GM23338 (cell line): ENCODE results near the gene TCP11. TPM values are rescaled to one million over a fixed set of nuclear protein-coding genes. Genes with fewer than 3 reads are reported as not detected.

ENCODE experiments used
- ATAC-seq: fragments of 200-7000 bp; cut with Tn5 transposase; 3 replicates; pipeline ENCODE4 v1.9.1; 2020
- DNase-seq: peaks from one replicate; pipeline ENCODE4 v3.0.0-alpha.2; 2015; ENCODE audit warnings: low spot score
- H2AFZ ChIP-seq: fragments of 200-600 bp; sonication (generic); 2 replicates; pipeline ENCODE4 v1.8.0; 2016; ENCODE audit warnings: antibody characterized with exemption, mild to moderate bottlenecking, moderate library complexity
- H3F3A ChIP-seq: fragments of 200-600 bp; sonication (generic); replicated peaks from 2 replicates; pipeline ENCODE4 v1.8.0; 2017; ENCODE audit warnings: antibody characterized with exemption, mixed run types, low read depth
- H3K27ac ChIP-seq: fragments of 200-600 bp; sonication (generic); 2 replicates; pipeline ENCODE4 v1.6.1; 2016; ENCODE audit warnings: low read depth
- H3K27me3 ChIP-seq: fragments of 200-600 bp; sonication (generic); 2 replicates; pipeline ENCODE4 v1.8.0; 2016; ENCODE audit warnings: mild to moderate bottlenecking, mixed run types, moderate library complexity; ENCODE audit not compliant: insufficient read depth
- H3K36me3 ChIP-seq: fragments of 200-600 bp; sonication (generic); 2 replicates; pipeline ENCODE4 v1.8.0; 2016; ENCODE audit warnings: mild to moderate bottlenecking; ENCODE audit not compliant: insufficient read depth
- H3K4me1 ChIP-seq: fragments of 200-600 bp; sonication (generic); 2 replicates; pipeline ENCODE4 v1.8.0; 2016; ENCODE audit warnings: mild to moderate bottlenecking, moderate library complexity; ENCODE audit not compliant: insufficient read depth
- H3K4me2 ChIP-seq: fragments of 200-600 bp; sonication (generic); 2 replicates; pipeline ENCODE4 v1.7.1; 2017; ENCODE audit warnings: mixed run types
- H3K4me3 ChIP-seq: fragments of 200-600 bp; sonication (generic); 2 replicates; pipeline ENCODE4 v1.6.1; 2016; ENCODE audit warnings: mixed run types
- H3K79me2 ChIP-seq: fragments of 200-600 bp; sonication (generic); replicated peaks from 2 replicates; pipeline ENCODE4 v1.8.0; 2017; ENCODE audit warnings: mild to moderate bottlenecking; ENCODE audit not compliant: insufficient read depth
- H3K9me2 ChIP-seq: fragments of 200-600 bp; sonication (generic); 2 replicates; pipeline ENCODE4 v1.8.0; 2017; ENCODE audit not compliant: insufficient read depth
- H4K20me1 ChIP-seq: fragments of 200-600 bp; sonication (generic); replicated peaks from 2 replicates; pipeline ENCODE4 v1.8.0; 2017; ENCODE audit warnings: mild to moderate bottlenecking; ENCODE audit not compliant: insufficient read depth
- H3K27ac Mint-ChIP-seq: 2 replicates; pipeline ENCODE4 v1.8.0; 2020; ENCODE audit warnings: inconsistent platforms, mild to moderate bottlenecking, moderate library complexity, mixed read lengths
- H3K27me3 Mint-ChIP-seq: 3 replicates; pipeline ENCODE4 v1.8.0; 2022; ENCODE audit warnings: low read depth, mild to moderate bottlenecking, moderate library complexity, mixed read lengths, inconsistent platforms; ENCODE audit not compliant: insufficient read depth, poor library complexity
- H3K36me3 Mint-ChIP-seq: 3 replicates; pipeline ENCODE4 v1.8.0; 2021; ENCODE audit warnings: low read depth, mild to moderate bottlenecking, inconsistent platforms, moderate library complexity, mixed read lengths
- H3K4me1 Mint-ChIP-seq: 3 replicates; pipeline ENCODE4 v1.8.0; 2020; ENCODE audit warnings: mild to moderate bottlenecking, inconsistent platforms, mixed read lengths
- H3K4me3 Mint-ChIP-seq: 3 replicates; pipeline ENCODE4 v1.8.0; 2021; ENCODE audit warnings: moderate library complexity, mild to moderate bottlenecking, inconsistent platforms, mixed read lengths
- H3K9me3 Mint-ChIP-seq: 3 replicates; pipeline ENCODE4 v1.8.0; 2020; ENCODE audit warnings: moderate library complexity, mild to moderate bottlenecking, inconsistent platforms, mixed read lengths
- CREB1 ChIP-seq: fragments of 250-450 bp; sonication (Bioruptor Pico); IDR thresholded peaks from 2 replicates; pipeline ENCODE4 v1.5.0; 2020; ENCODE audit warnings: low read depth, mild to moderate bottlenecking, moderate library complexity
- CTCF ChIP-seq, 2 experiments: fragments of 200-600 bp in 1 of 2; sonication (generic) in 1 of 2; conservative IDR thresholded peaks; 2 replicates each; pipeline versions ENCODE4 v1.5.1 to v1.6.1; 2016 to 2017; ENCODE audit warnings: antibody characterized with exemption in 2 of 2, low read depth in 2 of 2, mild to moderate bottlenecking in 2 of 2, moderate library complexity in 1 of 2
- ETS1 ChIP-seq: IDR thresholded peaks from 2 replicates; pipeline ENCODE4 v1.6.1; 2016; ENCODE audit warnings: antibody characterized with exemption
- EZH2 ChIP-seq: fragments of 200-600 bp; sonication (generic); IDR thresholded peaks from one replicate; pipeline ENCODE4 v1.8.0; 2017; ENCODE audit warnings: antibody characterized with exemption, mild to moderate bottlenecking, low read depth; ENCODE audit not compliant: unreplicated experiment
- EZH2phosphoT487 ChIP-seq: fragments of 200-600 bp; sonication (generic); IDR thresholded peaks from one replicate; pipeline ENCODE4 v1.8.1; 2018; ENCODE audit warnings: antibody characterized with exemption; ENCODE audit not compliant: unreplicated experiment
- JUNB ChIP-seq: IDR thresholded peaks from one replicate; pipeline ENCODE4 v1.6.1; 2016; ENCODE audit warnings: antibody characterized with exemption; ENCODE audit not compliant: unreplicated experiment
- NANOG ChIP-seq: IDR thresholded peaks from 2 replicates; pipeline ENCODE4 v1.6.1; 2016; ENCODE audit warnings: antibody characterized with exemption, borderline replicate concordance
- POLR2AphosphoS5 ChIP-seq: IDR thresholded peaks from 2 replicates; pipeline ENCODE4 v1.6.1; 2016; ENCODE audit warnings: antibody characterized with exemption, low read depth
- STAT1 ChIP-seq: IDR thresholded peaks from one replicate; pipeline ENCODE4 v1.6.1; 2016; ENCODE audit warnings: antibody characterized with exemption; ENCODE audit not compliant: unreplicated experiment
- ZNF114 ChIP-seq: fragments of 250-450 bp; sonication (Bioruptor Pico); IDR thresholded peaks from 2 replicates; pipeline ENCODE4 v1.5.0; 2020; ENCODE audit warnings: mild to moderate bottlenecking, moderate library complexity
- ZNF331 ChIP-seq: fragments of 250-450 bp; sonication (Bioruptor Pico); IDR thresholded peaks from 2 replicates; pipeline ENCODE4 v1.5.0; 2020; ENCODE audit warnings: low read depth, mild to moderate bottlenecking, moderate library complexity
- ZNF462 ChIP-seq: fragments of 250-450 bp; sonication (Bioruptor Pico); IDR thresholded peaks from 2 replicates; pipeline ENCODE4 v1.5.0; 2020; ENCODE audit warnings: mild to moderate bottlenecking, moderate library complexity
- polyA plus RNA-seq: library from polyadenylated mRNA; unstranded; fragments of >200 nt; fragmentation: Nextera tagmentation; extraction: Ambion mirVana; gene quantifications from 2 replicates; pipeline ENCODE4 v1.2.1, GENCODE V29; 2016
- total RNA-seq: library from RNA; depleted of rRNA; stranded (reverse); fragments of >200 nt; shearing (Covaris generic); gene quantifications from 2 replicates; pipeline ENCODE4 v1.2.3, GENCODE V29; 2014
- TF ChIP-seq, protein P1 (sequence below): IDR thresholded peaks from one replicate; pipeline ENCODE4 v1.6.1; 2018; ENCODE audit warnings: antibody characterized with exemption; ENCODE audit not compliant: unreplicated experiment

The TCP11 gene
- total and polyA plus RNA-seq, 2 experiments from 2014 or later: not detected

- Mint-ChIP-seq H3K4me1 (peaks cover 18% of the 10 kb centered on the region), H3K9me3 (no peaks in the 10 kb centered on the region), H3K4me3 (no peak overlapping the region), H3K27me3 (peaks cover 13% of the 10 kb centered on the region), H3K27ac (peak overlapping the region; percentile 88), H3K36me3 (peaks cover 37% of the 10 kb centered on the region)
- no peak for TF ChIP-seq CREB1 (CRISPR knock-in tag)
- TF ChIP-seq ZNF331 (CRISPR knock-in tag): no peak
- no peak for TF ChIP-seq STAT1
- no peak for TF ChIP-seq EZH2
- no peak for TF ChIP-seq ZNF462 (CRISPR knock-in tag)
- no peak for TF ChIP-seq POLR2AphosphoS5
- no peak for TF ChIP-seq JUNB
- no peak for TF ChIP-seq ZNF114 (CRISPR knock-in tag)
- no peak for TF ChIP-seq NANOG
- TF ChIP-seq CTCF (conservative IDR thresholded peaks at IDR 0.05; ENCODE audit: low read depth in 2 of 2): no peak
- TF ChIP-seq EZH2phosphoT487: no peak
- TF ChIP-seq, protein P1, sequence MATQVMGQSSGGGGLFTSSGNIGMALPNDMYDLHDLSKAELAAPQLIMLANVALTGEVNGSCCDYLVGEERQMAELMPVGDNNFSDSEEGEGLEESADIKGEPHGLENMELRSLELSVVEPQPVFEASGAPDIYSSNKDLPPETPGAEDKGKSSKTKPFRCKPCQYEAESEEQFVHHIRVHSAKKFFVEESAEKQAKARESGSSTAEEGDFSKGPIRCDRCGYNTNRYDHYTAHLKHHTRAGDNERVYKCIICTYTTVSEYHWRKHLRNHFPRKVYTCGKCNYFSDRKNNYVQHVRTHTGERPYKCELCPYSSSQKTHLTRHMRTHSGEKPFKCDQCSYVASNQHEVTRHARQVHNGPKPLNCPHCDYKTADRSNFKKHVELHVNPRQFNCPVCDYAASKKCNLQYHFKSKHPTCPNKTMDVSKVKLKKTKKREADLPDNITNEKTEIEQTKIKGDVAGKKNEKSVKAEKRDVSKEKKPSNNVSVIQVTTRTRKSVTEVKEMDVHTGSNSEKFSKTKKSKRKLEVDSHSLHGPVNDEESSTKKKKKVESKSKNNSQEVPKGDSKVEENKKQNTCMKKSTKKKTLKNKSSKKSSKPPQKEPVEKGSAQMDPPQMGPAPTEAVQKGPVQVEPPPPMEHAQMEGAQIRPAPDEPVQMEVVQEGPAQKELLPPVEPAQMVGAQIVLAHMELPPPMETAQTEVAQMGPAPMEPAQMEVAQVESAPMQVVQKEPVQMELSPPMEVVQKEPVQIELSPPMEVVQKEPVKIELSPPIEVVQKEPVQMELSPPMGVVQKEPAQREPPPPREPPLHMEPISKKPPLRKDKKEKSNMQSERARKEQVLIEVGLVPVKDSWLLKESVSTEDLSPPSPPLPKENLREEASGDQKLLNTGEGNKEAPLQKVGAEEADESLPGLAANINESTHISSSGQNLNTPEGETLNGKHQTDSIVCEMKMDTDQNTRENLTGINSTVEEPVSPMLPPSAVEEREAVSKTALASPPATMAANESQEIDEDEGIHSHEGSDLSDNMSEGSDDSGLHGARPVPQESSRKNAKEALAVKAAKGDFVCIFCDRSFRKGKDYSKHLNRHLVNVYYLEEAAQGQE: no peak
- no peak for TF ChIP-seq ETS1
- Histone ChIP-seq H3K79me2 (no peaks in the 10 kb centered on the region), H3K27ac (no peak overlapping the region), H3K4me2 (no peak overlapping the region), H3K27me3 (no peaks in the 10 kb centered on the region), H3K36me3 (peaks cover 3% of the 10 kb centered on the region; the same call in 1 of the 2 replicates), H3K9me2 (no peaks in the 10 kb centered on the region), H3F3A (no peaks in the 10 kb centered on the region), H3K4me1 (no peaks in the 10 kb centered on the region), H4K20me1 (no peaks in the 10 kb centered on the region; the same call in 1 of the 2 replicates), H2AFZ (no peak overlapping the region), H3K4me3 (no peak overlapping the region)
- peak; percentile 20 for ATAC-seq
- DNase-seq: no peak
These were observed 59.0 kb downstream of the TCP11 start for GRCh38 chr6:35082046-35082732.
